GM20000 (cell line): ENCODE results near the gene COLQ.

Source experiments
- DNase-seq: peaks from one replicate; pipeline ENCODE4 v3.0.0; 2012; ENCODE audit warnings: low spot score
- CTCF ChIP-seq: IDR thresholded peaks from 2 replicates; pipeline ENCODE4 v1.5.1; 2012; ENCODE audit warnings: mild to moderate bottlenecking, control low read depth; ENCODE audit errors: extremely low read depth, missing control alignments

The COLQ gene

GRCh38 chr3:15512166-15512565, 9.3 kb downstream of the COLQ start:
- DNase-seq = no peak

GRCh38 chr3:15511156-15511555, 10.3 kb downstream of the COLQ start:
- no peak for DNase-seq
- no peak for TF ChIP-seq CTCF

More at GRCh38 chr3:15512166-15512565, 9.3 kb downstream of the COLQ start:
- TF ChIP-seq CTCF = no peak

GRCh38 chr3:15510493-15510892, 11.0 kb downstream of the COLQ start:
- TF ChIP-seq CTCF = no peak

GRCh38 chr3:15506571-15506970, 14.9 kb downstream of the COLQ start:
- TF ChIP-seq CTCF = no peak
- DNase-seq = no peak

More at GRCh38 chr3:15510493-15510892, 11.0 kb downstream of the COLQ start:
- DNase-seq = no peak

GRCh38 chr3:15505479-15506165, 15.9 kb downstream of the COLQ start:
- no peak for DNase-seq
- no peak for TF ChIP-seq CTCF

- DNase-seq = no peak
- no peak for TF ChIP-seq CTCF
These were observed 18.9 kb downstream of the COLQ start for GRCh38 chr3:15502616-15503015.

- DNase-seq = no peak
- TF ChIP-seq CTCF = no peak
These were observed 20.4 kb downstream of the COLQ start for GRCh38 chr3:15501126-15501525.
